ENCODE data around the gene RPLP2.

The RPLP2 gene

DNA sequence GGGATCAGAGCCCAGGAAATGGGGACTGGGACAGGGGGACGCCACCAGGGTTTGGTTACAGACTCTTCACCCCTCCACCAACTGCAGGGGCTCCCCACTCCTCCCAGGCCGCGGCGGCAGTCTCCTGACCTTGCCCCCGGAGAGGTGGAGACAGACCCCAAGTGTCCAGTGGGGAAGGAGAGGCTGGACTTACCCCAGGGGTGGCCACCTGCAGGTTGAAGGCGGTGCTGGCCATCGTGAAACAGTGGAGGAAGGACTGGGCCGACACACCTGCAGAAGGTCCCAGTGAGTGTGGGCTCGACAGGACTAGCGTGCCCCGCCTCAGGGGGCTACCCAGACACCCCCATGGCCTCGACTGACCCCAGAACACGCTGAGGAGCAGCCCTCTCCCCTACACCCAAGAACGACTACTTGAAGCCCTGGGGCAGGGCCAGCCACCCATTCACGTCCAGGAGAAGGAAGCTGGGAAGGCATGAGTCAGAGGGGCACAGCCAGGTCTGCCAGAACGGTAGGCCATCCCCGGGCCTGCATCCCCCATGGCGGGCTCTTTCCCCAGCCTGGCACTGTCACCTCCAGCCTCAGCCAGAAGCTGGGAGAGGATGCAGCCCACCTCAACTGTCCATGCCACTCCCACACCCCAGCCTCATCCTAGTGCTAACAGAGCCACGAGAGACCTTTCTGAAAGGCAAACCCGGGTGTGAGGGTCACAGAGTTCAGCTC is 34.7 kb upstream of the RPLP2 start:
- no peak for DNase-seq

DNA sequence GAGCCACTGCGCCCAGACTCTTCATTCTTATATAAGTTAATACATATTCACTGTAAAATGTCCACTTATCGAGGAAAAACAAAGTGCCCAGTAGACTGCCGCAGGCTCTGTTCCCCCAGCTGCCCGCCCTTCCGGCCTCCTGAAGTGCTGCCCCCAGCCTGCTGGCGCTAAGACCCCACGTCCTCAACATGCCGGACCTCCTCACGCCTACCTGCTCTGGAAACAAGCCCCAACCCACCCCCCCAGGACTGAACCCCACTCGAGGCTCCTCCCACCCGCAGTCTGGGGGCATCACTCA is 33.6 kb upstream of the RPLP2 start:
- no peak for DNase-seq

DNA sequence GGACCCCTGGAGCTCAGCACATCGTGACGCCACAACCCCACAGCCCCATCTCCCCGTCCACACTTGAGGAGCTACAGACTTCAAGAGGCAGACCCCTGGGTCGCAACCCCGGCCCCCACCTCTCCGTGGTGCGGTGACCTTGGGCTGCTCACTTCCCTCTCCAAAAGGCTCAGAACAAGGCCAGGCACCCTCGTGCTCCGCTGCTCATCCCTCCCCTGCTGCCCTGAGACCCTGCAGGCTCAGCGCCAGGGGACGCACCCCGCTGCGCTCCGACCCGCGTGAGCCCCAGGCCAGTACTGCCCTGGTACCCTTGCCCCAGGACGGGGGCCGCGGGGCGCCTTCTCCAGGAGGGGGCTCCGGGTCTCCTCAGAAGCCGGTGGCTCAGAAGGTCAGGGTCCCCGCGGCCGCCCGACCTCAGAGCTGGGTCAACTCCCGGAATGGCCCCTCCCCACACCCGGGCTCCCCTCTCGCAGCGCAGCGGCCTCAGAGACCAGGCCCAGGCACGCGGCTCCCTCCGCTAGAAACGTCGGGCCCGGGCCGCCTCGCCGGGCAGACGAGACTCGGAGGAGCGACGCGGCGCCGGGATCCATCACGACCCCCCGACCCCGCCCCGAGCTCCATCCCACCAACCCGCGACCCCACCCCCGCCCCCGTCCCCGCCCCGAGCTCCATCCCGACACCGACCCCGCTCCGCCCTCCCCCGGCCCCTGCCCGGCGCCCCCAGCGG is 33.0 kb upstream of the RPLP2 start:
- peak in 1 of 2 experiments; percentile 83 for DNase-seq

DNA sequence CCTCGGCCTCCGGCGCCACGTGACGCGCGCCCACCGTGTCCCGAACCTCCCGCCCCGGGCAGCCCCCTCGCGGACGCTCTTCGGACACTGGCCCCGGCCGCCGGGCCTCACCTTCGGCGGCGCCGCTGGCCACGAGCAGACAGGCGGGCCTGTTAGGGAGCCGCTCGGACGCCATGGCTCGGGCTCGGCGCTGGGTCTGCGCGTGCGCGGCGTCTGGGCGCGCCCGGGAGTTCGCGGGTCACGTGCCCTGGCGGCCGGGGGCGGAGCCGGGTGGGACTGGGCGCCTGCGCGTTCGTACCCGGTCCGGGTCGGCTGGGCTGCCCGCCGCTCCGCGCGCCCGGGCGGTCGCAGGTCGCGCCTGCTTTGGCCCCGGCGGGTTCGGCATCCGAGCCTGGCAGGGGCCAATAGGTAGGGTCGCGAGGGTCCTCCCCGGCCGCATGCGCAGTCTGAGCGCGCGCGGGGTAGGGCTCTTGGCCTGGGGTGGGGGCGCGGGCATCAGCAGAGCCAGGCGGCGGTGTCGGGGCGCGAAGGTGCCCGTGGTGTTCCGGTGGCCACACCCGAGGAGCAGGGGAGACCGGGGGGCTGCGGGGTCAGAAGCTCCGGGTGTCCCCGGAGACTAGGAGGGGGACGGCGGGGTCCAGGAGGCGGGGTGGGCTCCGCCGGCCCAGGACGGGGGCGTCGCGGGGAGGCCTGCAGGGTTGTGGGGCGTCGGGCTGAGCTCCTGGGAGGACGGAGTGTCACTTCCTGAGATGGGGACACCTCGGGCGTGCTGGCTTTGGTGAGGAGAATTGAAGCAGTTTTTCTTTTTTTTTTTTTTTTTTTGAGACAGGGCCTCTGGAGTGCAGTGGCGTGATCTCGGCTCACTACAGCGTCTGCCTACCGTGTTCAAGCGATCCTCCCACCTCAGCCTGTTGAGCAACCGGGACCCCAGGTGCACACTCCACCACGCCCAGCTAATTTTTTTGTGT is 32.2 kb upstream of the RPLP2 start, which contains the start of gene GATD1:
Gene GATD1, minus strand, starts transcription at position 200 of the 968 bp plus-strand sequence. Its CDS starts 25 bp downstream, at position 175.
- DNase-seq, result peak; percentile 88 to 93

DNA sequence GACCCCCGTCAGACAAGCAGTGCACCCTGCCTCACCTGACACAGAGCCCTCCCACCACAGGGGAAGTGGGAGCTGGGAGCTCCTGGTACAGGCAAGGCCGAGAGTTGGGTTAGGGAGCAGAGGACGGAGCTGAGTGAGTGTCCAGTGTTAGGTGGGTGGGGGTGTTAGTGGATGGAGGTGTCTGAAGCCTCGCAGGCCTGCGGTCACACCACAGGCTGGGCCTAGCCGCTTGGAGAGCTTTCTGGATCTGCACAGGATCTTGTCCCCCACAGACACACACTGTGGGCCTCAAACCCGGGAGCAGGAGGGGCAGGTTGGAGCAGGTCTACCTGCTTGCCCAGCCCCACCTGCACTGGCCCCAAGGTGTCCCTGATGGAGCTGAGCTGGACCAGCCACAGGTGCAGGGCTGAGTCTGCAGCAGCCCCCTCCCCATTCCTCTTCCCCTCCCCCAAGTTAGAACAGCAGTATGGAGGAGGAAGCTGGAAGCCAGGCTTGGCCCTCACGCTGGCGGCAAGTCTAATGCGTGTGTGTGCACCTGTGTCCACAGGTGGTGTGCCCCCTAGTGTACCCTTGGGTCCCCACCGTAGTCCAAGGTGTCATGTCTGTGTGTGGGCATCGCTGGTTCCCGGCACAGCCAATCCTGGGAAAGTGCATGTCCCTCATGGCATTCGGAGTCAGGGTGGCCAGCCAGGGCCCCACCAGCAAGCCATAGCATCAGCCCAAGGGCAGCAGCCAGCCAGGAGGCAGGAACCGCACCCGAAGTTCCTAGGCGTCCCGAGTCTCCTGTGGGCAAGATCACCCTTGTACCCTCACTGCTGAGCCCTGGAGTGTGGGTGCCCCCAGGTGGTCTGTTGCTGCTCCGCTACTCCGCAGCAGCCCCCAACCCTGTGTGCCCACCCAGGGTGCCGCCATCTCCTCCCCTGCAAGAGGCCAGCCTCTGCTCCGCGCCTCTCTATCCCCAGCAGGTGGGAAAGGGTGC is 30.5 kb upstream of the RPLP2 start:
- no peak for DNase-seq

DNA sequence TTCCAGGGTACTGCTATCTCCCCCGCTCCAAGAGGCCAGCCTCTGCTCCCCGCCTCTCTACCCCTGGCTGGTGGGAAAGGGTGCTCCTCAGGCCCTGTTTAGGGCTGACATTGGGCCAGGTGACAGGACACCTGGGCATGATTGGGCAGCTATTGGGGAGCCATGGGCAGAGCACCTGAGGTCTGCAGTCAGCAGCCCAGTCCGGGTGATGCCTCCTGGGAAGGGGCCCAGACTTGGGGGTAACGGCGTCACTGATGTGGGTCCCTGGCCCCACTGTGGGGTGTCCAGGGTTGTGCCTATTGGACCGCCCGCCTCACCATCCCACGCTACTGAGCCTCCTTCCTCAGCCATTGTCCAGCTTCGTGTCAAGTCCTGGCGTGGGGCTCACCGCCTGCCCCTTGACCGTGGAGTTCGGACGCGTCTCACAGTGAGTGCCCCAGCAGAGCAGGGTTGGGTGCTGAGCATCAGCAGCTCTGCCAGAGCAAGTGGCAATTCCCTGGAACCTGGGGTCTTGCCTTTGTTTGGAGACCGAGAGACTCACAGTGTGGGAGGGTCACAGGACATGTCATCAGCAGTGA is 29.7 kb upstream of the RPLP2 start:
- no peak for DNase-seq

DNA sequence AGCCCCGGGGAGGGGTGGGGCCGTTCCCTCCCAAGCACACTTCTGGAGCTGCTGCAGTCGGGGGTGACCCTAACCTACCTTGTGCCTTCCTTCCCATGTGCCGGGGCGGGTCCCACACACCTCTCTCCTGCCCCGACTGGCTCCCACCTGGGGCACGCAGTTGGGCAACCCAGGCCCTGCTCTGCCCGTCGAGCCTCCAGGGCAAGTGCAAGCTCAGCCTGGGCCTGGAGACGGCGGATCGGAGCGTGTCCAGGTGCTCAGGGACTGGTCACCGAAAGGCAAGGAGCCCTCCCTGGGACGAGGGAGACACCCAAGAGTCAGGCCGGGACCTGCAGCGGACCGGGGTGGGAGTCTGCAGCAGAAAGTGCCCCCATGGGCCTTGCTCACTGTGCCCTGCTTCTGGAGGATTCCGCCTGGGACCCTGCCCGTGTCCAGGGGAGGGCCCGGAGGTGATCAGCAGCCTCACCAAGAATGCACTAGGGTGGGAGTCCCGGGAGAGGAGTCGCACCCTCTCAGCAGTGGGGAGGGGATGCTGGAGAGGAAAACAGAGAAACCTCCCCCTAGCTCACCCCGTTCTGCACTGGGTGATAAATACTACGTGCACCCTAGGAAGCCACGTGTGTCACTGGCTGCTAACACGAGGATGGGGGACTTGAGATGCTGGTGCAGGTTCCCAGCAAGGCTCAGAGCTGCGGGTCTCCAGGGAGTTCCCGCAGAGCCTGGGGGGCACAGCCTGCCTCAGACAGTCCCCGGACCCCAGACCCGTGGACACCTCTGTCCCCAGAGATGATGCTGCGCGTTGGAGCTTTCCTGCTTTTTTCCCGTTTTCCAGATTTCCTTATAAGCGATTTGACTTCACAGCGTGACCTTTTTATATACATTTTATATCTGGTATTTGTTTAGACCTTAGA is 27.2 kb upstream of the RPLP2 start:
- no peak for DNase-seq

DNA sequence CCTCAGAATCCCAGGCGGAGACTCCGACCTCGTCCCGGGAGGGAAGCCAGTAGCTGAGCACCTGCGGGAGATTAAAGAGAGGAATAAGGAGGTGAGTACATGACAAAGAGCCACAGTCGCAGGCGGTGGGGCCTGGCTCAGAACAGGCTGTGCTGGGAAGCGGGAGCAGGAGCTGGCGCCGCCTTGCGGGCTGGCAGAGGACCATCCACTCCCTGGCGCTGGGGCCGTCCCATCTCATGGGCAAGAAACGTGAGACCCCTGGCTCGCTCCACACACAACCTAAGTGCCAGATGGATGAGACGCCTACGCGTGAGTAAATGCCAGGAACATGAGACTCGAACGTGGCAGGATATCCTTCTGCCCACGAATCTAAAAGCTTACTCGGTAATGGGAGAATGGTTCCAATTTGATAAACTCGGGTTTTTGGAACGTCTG is 26.2 kb upstream of the RPLP2 start:
- peak; percentile 59 to 67 for DNase-seq

DNA sequence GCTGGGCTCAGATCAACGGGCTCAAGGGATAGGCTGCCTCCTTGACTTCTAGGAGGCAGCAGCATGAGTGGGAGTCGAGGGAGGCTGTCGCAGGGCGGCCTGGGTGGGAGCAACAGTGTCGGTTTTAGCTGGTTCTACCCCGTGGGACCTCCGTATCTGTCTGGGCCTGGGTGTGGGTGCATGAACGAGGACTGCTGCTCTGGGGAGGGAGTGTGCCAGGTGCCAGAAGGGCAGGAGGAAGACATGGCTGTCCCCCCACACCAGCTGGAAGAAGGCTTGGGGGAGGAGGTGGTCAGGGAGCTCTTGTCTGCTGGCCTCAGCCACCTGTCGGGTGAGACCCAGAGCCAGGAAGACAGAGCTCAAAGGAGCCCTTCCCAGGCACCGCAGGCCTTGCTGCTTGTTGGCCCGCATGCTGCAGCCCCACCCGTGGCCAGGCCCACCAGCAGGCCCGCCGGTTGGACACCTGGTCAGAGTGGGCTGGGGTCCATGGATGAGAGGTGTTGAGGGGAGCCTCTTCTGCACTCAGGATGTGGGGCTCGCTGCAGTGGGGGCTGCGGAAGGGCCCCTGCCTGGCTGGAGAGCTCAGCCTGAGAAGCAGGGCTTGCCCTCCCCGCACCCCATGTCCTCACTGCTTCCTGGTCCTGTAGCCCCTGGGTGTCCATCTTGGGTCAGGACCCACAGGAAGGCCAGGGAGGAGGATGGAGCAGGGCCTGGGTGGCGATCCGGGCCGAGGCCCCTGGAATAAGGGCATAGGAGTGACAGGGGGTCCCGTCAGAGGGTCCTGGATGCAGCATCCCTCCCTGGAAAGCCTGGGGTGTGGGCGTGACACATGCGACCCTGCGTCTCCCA is 23.3 kb upstream of the RPLP2 start:
- no peak for DNase-seq

DNA sequence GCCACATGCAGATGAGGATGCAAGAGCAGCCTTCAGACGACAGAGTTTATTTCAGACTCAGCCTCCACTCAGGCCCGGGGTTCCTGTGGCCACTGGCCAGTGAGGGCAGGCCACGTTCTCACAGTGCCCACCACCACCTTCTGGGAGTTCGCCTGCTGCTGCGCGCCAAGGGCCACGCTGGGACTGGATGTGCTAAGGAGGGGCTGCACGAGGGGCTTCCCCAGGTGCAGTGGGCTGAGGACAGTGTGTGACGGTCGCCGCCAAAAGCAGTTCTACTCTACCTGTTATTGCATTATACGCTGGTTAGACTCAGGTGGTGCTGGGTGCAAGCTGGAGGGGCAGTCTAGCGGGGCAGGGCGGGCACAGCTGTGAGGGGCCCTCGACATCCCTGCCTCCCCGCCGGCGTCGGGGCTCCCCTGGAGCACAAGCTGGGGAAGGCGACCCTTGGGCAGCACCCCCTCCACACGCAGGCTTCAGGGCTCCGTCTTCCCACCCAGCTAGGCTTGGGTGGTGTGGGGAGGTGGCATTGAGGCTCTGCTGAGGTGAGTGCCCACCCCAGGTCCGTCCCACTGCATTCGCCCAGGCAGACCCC is 22.6 kb upstream of the RPLP2 start:
- no peak for DNase-seq

DNA sequence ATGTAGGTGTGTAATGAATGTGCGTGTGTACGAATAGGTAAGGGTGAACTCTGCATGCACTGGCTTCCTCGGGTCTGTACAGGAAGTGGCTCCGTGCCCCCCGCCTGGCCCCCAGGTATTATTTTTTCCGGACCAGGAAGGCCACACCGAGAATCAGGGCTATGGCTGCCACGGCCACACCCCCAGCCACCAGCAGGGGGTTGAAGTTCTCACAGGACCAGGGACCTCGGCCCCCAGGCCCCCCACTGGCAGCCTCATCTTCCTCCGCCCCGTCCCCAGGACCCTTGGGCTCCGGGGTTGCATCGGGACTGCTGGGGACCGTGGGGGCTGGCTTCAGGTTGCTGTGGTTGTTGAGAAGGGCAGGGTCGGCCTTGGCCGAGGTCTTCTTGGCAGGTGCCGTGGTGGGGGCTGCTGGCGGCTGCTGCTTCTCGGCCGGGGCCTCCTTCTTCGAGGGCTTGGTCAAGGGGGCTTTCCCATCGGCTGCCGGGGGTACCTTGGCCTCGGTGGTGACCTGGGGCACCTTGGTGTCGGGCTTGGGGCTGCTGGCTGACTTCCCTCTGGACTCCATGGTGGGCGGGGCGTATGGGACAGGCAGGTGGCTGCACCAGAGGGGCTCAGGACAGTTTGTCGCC is 21.6 kb upstream of the RPLP2 start:
- DNase-seq, result no peak

DNA sequence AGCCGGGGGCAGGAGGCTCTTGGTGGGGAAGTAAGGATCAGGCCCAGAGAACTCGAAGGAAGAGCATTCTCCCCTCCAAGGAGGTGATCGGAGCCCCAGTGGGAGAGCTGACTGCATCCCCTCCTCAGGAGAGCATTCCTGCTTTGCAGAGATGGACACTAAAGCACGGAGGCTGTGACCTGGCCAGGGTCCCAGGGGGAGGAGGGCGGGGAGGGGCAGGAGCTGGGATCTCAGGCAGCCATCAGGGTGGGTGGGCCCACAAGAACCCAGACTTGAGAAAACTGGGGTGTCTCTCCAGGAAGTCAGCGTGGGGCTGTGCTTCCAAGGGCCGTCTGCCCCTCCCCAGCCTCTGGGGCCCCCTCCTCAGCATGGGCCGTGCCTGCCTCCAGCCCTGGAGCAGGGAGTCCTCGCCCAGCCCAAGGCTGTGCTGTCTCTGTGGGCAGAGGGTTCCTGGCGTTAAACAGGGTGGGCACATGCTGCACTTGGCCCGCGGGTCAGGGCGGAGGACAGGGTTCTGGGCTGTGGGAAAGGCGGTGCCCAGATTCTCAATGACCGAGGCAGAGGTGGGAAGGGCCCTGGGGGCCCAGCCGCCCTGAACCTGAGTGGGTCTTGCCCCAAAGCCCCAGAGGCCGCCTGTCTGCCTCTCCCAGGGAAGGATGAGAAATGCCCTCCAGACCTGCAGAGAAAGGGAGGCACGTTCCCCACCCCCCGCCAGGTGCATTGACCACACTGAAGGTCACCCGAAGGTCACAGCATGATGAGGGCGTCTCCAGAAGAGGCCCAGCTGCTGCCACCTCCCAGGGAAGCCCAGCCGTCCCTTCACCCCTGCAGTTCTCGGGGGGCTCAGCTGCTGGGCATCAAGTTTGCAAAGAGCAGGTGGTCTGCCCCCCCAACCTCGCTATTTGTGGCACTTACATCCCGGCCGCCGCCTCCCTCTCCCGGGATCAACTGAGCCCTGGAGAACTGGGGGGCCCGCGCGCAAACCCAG is 20.5 kb upstream of the RPLP2 start:
- no peak for DNase-seq

DNA sequence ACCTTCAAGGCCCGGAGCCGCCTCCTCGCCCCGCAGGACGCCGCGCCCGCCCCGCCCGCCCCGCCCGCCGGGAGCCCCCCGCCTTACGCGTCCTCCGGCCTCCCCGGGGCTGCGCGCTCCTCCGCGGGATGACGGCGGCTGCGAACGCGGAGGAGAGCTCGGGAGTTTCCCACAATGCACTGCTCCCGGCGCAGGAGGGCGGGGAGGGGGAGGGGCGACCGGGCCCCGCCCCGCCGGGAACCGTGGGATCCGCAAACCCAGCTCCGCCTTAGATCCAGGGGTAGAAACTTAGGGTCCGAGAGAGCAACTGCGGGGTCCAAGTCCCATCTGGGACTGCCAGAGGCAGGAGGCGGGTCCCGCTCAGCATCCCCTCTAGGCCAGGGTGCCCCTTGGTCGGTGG is 19.8 kb upstream of the RPLP2 start, which contains the start of gene CEND1:
Gene CEND1, minus strand, starts transcription at position 148 of the 400 bp plus-strand sequence. CDS start 1,514 bp downstream, outside the sequence.
- peak; percentile 56 to 85 for DNase-seq

DNA sequence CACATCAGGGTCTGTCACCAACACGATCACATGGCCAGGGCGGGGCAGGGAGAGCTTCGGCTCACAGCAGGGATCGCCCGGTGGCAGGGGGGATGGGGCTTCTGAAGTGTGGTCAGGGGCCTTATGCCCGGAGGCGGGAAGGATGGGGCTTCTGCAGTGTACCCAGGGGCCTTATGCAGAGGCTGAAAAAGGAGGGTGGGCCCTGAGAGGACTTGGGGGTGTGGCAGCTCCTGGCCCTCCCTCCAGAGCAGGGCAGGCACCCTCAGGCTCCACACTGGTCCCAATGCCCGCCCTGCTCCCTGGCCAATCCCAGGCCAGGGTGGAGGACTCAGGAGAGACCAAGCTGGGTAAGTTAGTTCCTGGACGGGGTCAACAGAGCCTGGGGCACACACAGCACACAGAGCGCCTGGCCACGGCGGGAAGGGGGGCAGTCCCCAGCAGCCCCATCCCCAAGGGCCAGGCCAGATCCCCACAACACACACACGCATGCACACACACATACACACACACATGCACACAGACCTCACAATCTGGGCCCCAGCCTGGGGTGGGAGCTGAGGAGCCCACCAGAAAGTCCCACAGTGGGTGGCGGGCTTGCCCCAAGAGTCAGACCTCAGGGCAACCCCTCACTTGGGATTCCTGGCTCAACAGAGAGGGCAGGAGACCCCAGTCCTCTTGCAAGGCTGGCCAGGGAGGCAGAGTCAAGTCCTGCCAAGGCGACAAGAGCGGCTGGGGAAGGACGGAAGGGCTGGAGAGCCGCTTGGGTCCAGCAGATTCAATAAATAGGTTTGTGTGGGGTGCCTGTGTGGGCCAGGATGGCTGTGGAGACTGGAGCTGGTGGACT is 18.8 kb upstream of the RPLP2 start:
- DNase-seq, result no peak

DNA sequence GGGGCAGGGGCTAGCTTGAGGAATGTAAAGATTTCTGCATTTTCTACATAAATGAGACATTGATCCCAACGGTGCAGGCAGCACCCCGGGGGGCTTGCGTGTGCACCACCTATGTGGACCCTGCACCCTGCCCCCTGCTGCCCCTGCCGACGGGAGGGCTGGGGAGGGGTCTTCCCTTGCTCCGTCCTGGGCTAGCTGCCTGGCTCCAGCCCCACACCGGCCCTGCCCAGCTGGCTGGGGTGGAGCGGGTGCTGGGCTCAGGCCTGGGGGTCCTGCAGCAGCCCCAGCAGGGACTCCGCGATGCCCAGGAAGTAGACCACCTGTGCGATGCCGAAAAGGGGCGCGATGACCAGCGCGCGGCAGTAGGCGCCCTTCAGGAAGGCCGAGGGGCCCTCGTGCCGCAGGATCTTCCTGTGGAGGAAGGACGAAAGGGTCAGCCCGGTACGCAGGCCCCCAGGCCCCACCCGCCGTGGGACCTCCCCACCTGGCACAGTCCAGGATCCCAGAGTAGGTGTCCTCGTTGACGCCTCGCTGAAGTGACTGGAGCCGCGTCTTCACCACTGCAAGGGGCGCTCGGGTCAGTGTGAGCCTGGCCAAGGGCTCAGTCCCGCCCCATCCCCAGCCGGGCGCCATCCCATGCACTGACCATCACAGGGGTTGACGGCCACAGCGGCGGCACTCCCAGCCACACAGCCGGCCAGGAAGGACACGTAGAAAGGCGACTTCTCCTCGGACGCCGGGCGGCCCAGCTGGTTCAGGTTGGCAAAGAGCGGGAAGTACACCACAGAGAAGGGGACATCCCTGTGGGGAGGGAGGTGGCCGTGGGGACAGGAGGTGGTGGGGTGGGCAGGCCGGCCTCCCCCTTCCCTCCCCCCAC is 17.9 kb upstream of the RPLP2 start:
- DNase-seq, result no peak

DNA sequence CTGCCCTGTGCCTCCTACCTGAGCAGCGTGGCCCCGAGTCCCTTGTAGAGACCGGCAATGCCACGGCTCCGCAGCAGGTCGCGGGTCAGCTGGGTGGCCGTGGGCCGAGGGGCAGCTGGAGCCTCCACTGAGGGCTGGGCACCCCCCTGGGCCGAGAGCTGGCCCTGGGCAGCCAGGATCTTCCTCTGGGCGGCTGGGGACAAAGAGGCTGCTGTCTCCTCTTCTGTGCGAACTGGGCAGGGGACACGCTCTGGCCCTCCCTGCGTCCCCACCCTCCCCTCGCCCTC is 17.3 kb upstream of the RPLP2 start:
- DNase-seq, result no peak

Data from NCI-H1930 (cell line).